MM.1S (cell line): ENCODE measurements around the gene SNRNP70.

Experiments used
- DNase-seq: peaks from one replicate; pipeline ENCODE4 v3.0.0-alpha.2; 2015
- H2AFZ ChIP-seq: fragments of 300-600 bp; sonication (generic); 2 replicates; pipeline ENCODE4 v1.6.0; 2016; ENCODE audit warnings: antibody characterized with exemption, low read length
- H3F3A ChIP-seq: fragments of 300-600 bp; sonication (generic); 2 replicates; pipeline ENCODE4 v1.6.1; 2016; ENCODE audit warnings: mild to moderate bottlenecking, antibody characterized with exemption, low read length, moderate library complexity, mixed read lengths; ENCODE audit not compliant: insufficient read depth
- H3K27ac ChIP-seq: fragments of 300-600 bp; sonication (generic); 2 replicates; pipeline ENCODE4 v1.5.1; 2016; ENCODE audit warnings: mild to moderate bottlenecking, low read length
- H3K27me3 ChIP-seq: fragments of 300-600 bp; sonication (generic); replicated peaks from 2 replicates; pipeline ENCODE4 v1.6.0; 2016; ENCODE audit warnings: low read length; ENCODE audit not compliant: insufficient read depth
- H3K36me3 ChIP-seq: fragments of 300-600 bp; sonication (generic); replicated peaks from 2 replicates; pipeline ENCODE4 v1.6.1; 2016; ENCODE audit warnings: mild to moderate bottlenecking, low read length, mixed read lengths; ENCODE audit not compliant: insufficient read depth
- H3K4me1 ChIP-seq: fragments of 300-600 bp; sonication (generic); 2 replicates; pipeline ENCODE4 v1.6.1; 2016; ENCODE audit warnings: low read length, mixed read lengths
- H3K4me2 ChIP-seq: fragments of 300-600 bp; sonication (generic); 2 replicates; pipeline ENCODE4 v1.6.0; 2016; ENCODE audit warnings: low read depth, low read length
- H3K4me3 ChIP-seq: fragments of 300-600 bp; sonication (generic); 2 replicates; pipeline ENCODE4 v1.5.1; 2016; ENCODE audit warnings: low read length, mixed read lengths
- H3K79me2 ChIP-seq: fragments of 300-600 bp; sonication (generic); 2 replicates; pipeline ENCODE4 v1.6.1; 2016; ENCODE audit warnings: mixed run types, low read length, mixed read lengths
- H3K9ac ChIP-seq: fragments of 300-600 bp; sonication (generic); 2 replicates; pipeline ENCODE4 v1.6.1; 2016; ENCODE audit warnings: low read length, mixed read lengths
- H3K9me2 ChIP-seq: fragments of 300-600 bp; sonication (generic); replicated peaks from 2 replicates; pipeline ENCODE4 v1.6.1; 2016; ENCODE audit warnings: mild to moderate bottlenecking, low read length, mixed read lengths; ENCODE audit not compliant: insufficient read depth
- H3K9me3 ChIP-seq: fragments of 300-600 bp; sonication (generic); replicated peaks from 2 replicates; pipeline ENCODE4 v1.6.1; 2016; ENCODE audit warnings: mild to moderate bottlenecking, low read length, mixed read lengths; ENCODE audit not compliant: insufficient read depth
- H4K20me1 ChIP-seq: fragments of 300-600 bp; sonication (generic); 2 replicates; pipeline ENCODE4 v1.6.1; 2016; ENCODE audit warnings: mild to moderate bottlenecking, low read length, moderate library complexity, mixed read lengths; ENCODE audit not compliant: insufficient read depth
- EZH2 ChIP-seq: fragments of 300-600 bp; sonication (generic); optimal IDR thresholded peaks from 2 replicates; pipeline ENCODE3; 2017; ENCODE audit warnings: low read depth, mild to moderate bottlenecking, antibody characterized with exemption, low read length, mixed read lengths
- EZH2phosphoT487 ChIP-seq: fragments of 300-600 bp; sonication (generic); IDR thresholded peaks from 2 replicates; pipeline ENCODE4 v1.6.1; 2018; ENCODE audit warnings: antibody characterized with exemption, low read length
- TF ChIP-seq, protein P1 (sequence below): fragments of 300-600 bp; sonication (generic); IDR thresholded peaks from 2 replicates; pipeline ENCODE4 v1.5.1; 2016; ENCODE audit warnings: antibody characterized with exemption, low read length, mixed read lengths

SNRNP70 gene

DNA sequence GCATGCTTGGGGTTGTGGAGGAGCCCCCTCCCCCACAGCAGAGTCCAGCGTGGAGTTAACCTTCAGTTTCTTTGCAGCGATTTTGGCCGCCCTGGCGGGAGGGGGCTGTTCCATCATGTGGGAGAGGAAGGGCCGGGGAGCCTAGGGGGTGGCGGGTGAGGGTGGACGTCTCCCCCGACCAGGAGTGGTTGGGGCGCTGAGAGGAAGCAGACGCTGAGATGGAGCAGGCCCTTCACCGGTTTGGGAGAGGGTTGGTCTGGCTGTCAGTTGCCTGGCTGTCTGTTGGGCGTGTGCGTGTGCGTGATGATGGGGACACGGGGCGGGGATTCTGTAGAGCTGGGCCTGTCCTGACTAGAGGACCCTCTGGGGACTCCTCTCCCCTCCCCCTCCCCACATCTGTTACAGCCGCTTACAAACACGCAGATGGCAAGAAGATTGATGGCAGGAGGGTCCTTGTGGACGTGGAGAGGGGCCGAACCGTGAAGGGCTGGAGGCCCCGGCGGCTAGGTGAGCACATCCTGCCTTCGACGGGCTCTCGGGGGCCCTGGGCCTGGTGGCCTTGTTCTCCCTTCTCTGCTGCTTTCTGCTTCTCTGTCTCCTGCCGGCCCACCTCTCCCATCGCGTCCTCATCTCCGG lies 19.1 kb downstream of the SNRNP70 start:
- no peak for DNase-seq
- Histone ChIP-seq H3K4me3 (no peak overlapping the region), H3K9ac (no peak overlapping the region), H3K27me3 (no peaks in the 10 kb centered on the region), H3K79me2 (peaks cover 20% of the 10 kb centered on the region), H3K4me2 (no peak overlapping the region), H3K27ac (no peak overlapping the region), H3F3A (peaks cover 16% of the 10 kb centered on the region; the same call in 1 of the 2 replicates), H4K20me1 (no peaks in the 10 kb centered on the region; the same call in 1 of the 2 replicates), H3K9me3 (no peaks in the 10 kb centered on the region), H2AFZ (no peak overlapping the region), H3K36me3 (peaks cover 6% of the 10 kb centered on the region), H3K4me1 (no peaks in the 10 kb centered on the region), H3K9me2 (no peaks in the 10 kb centered on the region)
- TF ChIP-seq EZH2phosphoT487: no peak
- no peak for TF ChIP-seq EZH2
- TF ChIP-seq, protein P1, sequence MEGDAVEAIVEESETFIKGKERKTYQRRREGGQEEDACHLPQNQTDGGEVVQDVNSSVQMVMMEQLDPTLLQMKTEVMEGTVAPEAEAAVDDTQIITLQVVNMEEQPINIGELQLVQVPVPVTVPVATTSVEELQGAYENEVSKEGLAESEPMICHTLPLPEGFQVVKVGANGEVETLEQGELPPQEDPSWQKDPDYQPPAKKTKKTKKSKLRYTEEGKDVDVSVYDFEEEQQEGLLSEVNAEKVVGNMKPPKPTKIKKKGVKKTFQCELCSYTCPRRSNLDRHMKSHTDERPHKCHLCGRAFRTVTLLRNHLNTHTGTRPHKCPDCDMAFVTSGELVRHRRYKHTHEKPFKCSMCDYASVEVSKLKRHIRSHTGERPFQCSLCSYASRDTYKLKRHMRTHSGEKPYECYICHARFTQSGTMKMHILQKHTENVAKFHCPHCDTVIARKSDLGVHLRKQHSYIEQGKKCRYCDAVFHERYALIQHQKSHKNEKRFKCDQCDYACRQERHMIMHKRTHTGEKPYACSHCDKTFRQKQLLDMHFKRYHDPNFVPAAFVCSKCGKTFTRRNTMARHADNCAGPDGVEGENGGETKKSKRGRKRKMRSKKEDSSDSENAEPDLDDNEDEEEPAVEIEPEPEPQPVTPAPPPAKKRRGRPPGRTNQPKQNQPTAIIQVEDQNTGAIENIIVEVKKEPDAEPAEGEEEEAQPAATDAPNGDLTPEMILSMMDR: no peak

DNA sequence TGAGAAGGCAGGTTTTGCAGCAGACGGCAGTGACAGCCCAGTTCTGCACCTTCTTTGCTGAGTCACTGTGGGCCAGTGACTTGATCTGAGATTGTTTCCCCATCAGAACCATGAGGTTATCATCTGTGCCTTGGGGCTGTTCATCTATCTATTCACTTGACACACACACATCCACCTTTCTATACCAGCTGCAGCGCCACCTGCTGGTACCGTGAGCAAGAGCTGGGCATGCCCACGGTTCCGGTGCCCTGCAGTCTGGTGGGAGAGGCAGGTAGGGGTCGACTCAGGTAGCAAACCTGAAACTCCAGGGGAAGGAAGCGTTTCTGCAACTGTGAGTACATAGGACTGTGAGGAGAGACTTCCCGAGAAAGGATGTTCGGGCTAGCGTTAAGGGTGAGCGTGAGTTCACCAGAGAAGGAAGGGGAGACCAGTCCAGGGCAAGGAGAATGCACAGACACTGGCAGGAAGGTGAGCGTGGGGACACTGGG lies 21.4 kb downstream of the SNRNP70 start:
- Histone ChIP-seq H4K20me1 (no peaks in the 10 kb centered on the region), H2AFZ (no peak overlapping the region), H3K9me2 (no peaks in the 10 kb centered on the region), H3K4me3 (no peak overlapping the region), H3K4me1 (no peaks in the 10 kb centered on the region), H3K27me3 (no peaks in the 10 kb centered on the region), H3F3A (peaks cover 16% of the 10 kb centered on the region; the same call in 1 of the 2 replicates), H3K9me3 (no peaks in the 10 kb centered on the region), H3K79me2 (peaks cover 7% of the 10 kb centered on the region), H3K36me3 (peaks cover 6% of the 10 kb centered on the region), H3K27ac (no peak overlapping the region), H3K4me2 (no peak overlapping the region), H3K9ac (no peak overlapping the region)
- no peak for TF ChIP-seq EZH2
- TF ChIP-seq, protein P1: peak; percentile 78
- peak; percentile 50 for DNase-seq

DNA sequence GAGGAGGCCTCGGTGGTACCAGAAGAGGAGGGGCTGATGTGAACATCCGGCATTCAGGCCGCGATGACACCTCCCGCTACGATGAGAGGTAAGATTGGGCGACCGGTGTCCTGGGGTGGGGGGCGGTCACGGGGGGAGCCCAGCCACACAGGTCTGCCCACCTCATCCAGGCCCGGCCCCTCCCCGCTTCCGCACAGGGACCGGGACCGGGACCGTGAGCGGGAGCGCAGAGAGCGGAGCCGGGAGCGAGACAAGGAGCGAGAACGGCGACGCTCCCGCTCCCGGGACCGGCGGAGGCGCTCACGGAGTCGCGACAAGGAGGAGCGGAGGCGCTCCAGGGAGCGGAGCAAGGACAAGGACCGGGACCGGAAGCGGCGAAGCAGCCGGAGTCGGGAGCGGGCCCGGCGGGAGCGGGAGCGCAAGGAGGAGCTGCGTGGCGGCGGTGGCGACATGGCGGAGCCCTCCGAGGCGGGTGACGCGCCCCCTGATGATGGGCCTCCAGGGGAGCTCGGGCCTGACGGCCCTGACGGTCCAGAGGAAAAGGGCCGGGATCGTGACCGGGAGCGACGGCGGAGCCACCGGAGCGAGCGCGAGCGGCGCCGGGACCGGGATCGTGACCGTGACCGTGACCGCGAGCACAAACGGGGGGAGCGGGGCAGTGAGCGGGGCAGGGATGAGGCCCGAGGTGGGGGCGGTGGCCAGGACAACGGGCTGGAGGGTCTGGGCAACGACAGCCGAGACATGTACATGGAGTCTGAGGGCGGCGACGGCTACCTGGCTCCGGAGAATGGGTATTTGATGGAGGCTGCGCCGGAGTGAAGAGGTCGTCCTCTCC lies 22.6 kb downstream of the SNRNP70 start:
- Histone ChIP-seq H3K9ac (no peak overlapping the region), H3K27me3 (no peaks in the 10 kb centered on the region), H3K79me2 (peaks cover 1% of the 10 kb centered on the region), H4K20me1 (no peaks in the 10 kb centered on the region), H2AFZ (no peak overlapping the region), H3K4me3 (no peak overlapping the region), H3K4me1 (no peaks in the 10 kb centered on the region), H3K36me3 (peaks cover 5% of the 10 kb centered on the region), H3F3A (peaks cover 16% of the 10 kb centered on the region; the same call in 1 of the 2 replicates), H3K9me2 (no peaks in the 10 kb centered on the region), H3K9me3 (no peaks in the 10 kb centered on the region), H3K27ac (no peak overlapping the region), H3K4me2 (no peak overlapping the region)
- no peak for DNase-seq
- TF ChIP-seq EZH2phosphoT487: no peak
- TF ChIP-seq, protein P1: no peak
- no peak for TF ChIP-seq EZH2
